ENCODE results near the gene TCF7L2.

Gene TCF7L2

DNA sequence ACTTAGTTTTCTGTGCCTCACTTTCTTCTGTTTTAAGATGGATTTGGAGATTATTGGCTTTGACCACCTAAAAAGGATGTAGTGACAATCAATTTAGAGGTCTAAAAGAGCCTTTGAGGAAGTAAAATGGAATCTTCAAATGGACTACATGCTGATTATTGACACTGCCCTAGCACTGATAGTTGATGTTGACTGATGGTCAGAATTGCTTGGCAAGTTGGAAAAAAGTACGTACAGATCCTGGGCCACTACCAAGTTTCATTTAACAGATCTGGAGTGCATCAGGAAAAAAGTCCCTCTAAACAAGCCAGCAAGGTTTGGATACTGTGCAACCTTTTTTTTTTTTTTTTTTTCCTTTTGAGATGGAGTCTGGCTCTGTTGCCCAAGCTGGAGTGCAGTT, 81.1 kb downstream of the TCF7L2 start:
- in situ Hi-C loops (cut with MboI; ENCODE audit: low pct_unique_long_range_greater_than_20kb, low sequenced_read_pairs), result no loop called here
- DNase-seq, result no peak

DNA sequence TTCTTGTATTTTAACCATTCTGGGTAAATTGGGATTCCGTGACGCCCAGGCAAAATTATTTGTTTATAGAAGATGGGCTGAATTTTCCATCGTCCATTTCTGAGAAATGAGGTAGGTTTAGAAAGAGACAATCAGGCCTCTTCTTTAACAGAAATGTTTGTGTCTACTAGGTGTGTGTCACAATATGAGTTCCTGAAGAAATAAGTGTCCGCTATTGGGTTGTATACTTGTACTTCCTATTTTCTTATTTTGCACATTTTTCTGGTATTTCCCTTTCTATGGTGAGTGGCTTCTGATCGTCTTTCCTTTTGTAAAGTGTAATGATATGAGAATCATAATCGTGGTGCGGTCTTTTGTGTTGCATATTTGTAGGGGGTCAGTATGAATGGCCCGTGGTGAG, 83.9 kb downstream of the TCF7L2 start:
- no peak for DNase-seq
- in situ Hi-C loops (cut with MboI; ENCODE audit: low pct_unique_long_range_greater_than_20kb, low sequenced_read_pairs), result no loop called here

DNA sequence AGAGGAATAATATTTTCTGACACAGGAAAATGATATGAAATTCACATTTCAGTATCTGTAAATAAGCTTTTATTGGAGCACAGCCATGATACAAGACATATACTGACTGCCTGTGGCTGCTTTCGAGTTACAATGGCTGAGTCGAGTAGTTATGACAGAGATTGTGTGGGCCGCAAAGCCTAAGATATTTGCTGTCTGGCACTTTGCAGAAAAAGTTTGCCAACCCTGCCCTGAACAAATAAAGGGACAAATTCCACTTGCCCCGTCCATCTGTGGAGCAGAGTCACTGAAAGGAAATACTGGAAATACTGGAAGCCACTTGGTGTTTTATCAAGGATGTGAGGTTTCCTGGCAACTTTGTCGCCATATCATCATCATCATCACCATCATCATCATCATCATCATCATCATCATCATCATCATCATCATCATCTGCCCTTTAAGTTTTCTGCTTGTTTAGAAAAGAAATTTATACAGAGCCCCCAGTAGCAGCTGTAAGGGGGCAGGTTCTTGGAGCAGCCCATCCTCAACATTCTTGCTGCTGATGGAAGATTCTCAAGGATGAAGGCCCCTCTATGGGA, 85.8 kb downstream of the TCF7L2 start:
- in situ Hi-C loops (cut with MboI; ENCODE audit: low pct_unique_long_range_greater_than_20kb, low sequenced_read_pairs), result no loop called here
- DNase-seq, result no peak

DNA sequence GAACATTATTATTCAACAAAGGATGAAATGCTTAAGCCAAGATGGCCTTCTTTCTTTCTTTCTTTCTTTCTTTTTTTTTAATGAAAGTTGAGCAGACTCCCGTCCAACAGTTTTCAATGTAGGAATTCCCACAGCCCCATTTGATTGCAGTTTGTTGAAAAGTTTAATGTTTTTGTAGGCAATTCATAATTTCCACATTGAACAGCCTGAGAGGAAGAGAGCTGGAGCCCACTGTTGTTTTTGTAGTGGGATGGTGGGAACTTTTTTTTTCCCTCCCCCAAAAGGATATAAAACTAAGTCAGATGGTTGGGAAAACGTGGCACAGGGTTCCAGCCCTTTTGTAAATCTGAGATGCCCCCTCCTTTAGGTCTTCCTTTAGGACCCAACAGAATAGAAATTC, 86.6 kb downstream of the TCF7L2 start:
- no peak for DNase-seq
- in situ Hi-C loops (cut with MboI; ENCODE audit: low pct_unique_long_range_greater_than_20kb, low sequenced_read_pairs), result no loop called here

DNA sequence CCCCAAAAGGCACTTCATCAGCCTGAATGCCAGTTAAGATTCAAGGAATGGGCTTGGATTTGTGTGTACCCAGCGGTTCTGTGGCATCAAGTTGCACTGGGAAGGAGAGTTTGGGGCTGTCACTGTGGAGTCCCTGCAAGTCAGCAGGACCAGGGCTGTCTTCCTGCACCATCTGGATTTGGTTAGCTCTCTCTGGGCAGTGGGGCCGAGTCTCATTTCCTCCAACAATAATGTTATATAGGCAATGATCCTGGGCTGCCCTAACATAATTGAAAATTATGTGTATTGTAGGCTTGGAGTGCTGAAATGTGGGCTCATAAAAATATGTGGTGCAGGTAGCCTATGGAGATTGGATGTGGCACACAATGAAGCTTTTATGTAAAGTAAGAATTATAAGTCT, 87.2 kb downstream of the TCF7L2 start:
- no peak for DNase-seq
- in situ Hi-C loops (cut with MboI; ENCODE audit: low pct_unique_long_range_greater_than_20kb, low sequenced_read_pairs), result no loop called here

DNA sequence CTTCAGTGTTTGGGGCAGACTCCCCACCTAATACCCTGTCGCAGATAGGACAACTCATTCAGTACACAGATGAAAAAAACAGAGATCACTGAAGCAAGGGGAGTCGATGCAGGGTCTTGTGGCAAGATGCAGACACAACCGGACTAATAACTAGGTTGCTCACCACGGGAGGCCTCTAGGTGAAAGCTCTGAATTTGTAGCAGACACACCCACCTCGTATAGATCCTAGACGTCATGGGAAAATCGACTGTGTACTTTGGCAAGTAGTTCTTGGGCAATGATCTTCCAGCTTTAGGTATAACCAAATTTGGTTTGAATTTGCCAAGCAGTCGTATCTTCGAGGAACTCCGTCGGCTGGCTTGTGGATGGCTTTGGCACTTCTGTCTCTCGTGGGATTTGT, 88.1 kb downstream of the TCF7L2 start:
- in situ Hi-C loops (cut with MboI; ENCODE audit: low pct_unique_long_range_greater_than_20kb, low sequenced_read_pairs), result no loop called here
- no peak for DNase-seq

DNA sequence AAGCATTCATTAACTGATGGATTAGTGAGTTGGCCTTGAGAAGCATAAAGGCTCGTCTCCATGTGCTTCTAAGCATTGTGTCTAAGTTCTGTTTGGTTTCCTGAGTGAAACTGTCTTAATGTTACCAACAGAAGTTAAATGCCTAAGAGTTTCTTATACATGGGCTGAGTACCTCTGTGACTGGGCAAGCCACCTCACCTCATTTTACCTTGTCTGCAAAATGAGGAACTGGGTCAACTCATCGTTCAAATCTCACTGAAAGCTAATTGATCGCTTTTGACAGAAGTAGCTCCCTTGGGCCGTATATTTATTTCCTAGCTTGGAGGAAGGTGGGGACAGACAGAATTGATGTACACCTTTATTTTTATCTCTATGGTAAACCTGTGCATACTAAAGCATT, 88.9 kb downstream of the TCF7L2 start:
- in situ Hi-C loops (cut with MboI; ENCODE audit: low pct_unique_long_range_greater_than_20kb, low sequenced_read_pairs), result no loop called here
- no peak for DNase-seq

DNA sequence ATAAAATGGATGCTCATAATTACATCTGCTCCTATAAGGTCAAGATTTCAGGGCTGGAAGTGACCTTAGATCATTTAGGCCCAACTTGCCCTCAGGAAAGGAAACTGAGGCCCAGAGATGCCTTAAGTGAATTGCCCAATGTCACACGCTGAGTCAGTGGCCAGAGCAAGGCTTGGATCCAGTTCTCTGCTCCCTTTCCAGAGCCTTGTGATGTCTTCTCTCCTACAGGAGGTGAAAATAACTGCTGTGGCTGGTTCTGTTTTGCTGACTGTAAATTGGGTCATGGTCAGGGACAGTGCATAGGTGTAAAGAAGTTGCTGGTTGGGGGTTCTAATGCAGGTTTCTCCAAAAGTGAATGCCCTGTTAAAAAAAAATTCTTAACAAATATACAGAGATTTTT, 91.3 kb downstream of the TCF7L2 start:
- in situ Hi-C loops (cut with MboI; ENCODE audit: low pct_unique_long_range_greater_than_20kb, low sequenced_read_pairs), result no loop called here
- DNase-seq, result no peak

DNA sequence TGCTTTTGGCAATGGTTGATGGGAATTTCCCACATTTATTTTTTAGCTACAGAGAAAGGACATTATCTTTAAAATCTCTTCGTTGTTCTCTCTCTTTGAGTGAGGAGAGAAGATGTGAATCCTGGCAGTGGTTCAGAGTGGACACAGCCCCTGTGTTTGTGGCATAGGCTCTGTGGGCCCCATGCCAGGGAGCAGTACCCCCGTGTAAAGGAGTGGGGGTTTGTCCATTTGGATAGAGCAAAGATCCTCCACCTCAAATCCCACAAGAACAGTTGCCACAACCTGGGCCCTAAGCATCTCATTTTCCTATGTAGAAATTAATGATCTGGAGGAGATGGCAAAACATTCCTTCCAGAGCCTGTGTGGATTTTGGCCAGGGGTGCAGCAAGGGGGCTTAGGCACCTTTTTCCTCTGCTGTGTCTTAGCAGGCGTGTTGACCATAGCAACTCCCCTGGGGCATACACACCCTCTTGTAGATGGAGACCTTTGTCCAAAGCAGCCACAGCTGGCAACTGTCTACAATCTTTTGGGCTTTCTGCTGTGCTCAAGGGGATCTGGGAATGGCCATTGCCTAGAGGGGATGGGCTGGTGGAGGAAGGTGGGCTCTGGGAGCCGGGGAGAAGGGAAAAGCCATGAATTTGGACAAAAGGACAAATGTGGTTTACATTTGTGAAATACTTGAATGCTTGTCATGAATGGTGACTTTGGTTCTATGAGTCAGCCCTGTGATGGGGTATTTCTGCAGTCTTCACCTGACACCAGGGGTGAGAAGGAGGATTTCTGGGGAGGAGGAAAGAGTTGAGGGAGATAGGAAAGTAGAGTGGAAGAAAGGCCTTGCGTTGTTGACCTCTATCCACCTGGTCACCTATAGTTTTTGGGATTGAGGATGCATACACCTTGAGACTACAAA, 92.0 kb downstream of the TCF7L2 start:
- in situ Hi-C loops (cut with MboI; ENCODE audit: low pct_unique_long_range_greater_than_20kb, low sequenced_read_pairs), result no loop called here

DNA sequence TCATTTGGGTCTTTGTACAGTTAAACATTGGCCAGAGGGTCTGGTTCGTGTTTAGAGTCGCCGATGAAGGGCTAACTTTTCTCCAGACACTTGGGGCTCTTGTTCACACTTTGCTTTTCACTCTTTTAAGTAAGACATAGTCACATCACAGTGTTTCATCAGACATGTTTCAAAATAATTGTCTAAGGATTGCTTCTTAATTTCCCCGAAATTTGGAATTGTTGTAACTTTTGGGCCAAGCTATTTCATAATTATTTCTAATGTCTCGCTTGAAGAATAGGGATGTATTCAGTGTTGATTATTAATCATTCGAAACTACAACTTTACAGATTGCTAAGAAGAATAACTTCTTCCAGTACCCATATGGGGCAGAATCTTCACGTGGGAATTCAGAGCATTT, 92.8 kb downstream of the TCF7L2 start:
- DNase-seq, result no peak
- in situ Hi-C loops (cut with MboI; ENCODE audit: low pct_unique_long_range_greater_than_20kb, low sequenced_read_pairs), result no loop called here

More for the DNA sequence above, 92.0 kb downstream of the TCF7L2 start:
- DNase-seq, result no peak

DNA sequence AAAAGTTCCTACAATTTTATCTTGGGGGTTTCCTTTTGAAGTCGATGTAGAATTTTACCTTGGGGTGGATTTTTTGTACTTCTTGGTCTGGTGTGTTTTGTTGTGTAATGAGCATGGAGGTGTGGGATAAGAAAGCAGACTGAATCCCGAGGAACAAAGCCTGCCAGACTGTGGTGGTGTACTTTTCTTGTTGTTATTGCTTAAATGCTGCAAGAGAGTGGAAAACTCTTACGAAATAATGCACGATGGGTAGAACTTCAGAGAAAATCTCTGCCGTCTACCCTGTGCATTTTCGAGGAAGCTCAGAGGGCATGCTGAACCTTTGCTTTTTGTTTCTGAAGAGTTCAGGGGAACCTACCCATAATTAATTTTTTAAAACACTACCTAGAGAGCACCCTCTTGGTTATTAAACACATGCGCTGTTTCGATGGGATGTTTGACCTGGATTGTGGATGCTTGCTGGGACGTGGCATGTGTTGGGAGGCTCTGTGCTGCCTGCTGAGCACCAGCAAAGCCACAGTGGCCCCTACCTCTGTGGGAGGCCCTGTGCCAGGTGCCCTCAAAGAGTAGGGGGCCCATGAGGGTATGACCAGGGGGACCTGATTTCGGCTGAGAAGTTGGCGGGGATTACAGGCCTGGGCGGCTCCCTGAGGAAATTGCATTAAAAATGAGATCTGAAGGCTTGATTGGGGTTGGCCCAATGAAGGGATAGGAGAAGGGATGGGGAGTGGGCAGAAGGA, 94.1 kb downstream of the TCF7L2 start:
- DNase-seq, result no peak
- in situ Hi-C loops (cut with MboI; ENCODE audit: low pct_unique_long_range_greater_than_20kb, low sequenced_read_pairs), result no loop called here

DNA sequence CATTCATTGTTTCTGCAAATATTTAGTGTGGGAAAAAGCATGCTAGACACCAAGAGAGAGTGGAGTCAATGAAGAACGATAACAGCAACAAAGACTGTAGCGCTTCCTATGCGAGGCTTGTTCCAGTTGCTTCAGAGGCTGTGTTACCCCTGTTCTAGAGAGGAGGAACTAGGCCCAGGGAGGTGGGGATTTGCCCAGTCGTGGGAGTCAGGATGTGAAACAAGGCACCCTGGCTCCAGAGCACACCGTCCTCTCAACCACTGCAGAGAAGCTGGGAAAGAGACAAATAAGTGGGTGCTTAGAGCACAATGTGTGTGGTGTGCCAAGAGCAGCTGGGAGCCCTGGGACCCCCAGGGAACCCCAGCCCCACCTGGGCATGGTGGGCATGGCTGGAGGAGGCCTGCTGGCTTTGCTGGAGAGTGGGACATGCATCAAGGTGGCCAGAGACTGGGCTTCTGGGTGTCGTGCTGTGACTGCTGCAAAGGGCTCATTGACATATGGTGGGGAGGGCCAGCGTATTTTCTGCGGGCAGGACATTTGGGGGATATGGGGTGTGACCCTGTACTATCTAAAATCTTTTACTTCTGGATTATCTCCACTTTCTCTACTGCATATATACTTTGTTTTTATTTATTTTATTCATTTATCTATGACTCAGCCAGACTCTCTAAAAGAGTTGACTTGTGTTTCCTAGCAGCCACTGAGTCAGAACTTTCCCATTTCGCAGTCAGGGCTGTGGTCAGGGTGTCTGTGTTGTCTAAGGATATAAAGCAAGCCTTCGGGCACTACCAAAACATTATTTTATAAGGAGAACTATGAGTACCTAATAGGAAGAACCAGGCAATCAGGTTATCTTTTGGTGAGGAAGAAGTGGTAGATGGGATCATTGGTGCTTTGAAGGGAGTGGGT, 95.4 kb downstream of the TCF7L2 start:
- no peak for DNase-seq
- in situ Hi-C loops (cut with MboI; ENCODE audit: low pct_unique_long_range_greater_than_20kb, low sequenced_read_pairs), result no loop called here

DNA sequence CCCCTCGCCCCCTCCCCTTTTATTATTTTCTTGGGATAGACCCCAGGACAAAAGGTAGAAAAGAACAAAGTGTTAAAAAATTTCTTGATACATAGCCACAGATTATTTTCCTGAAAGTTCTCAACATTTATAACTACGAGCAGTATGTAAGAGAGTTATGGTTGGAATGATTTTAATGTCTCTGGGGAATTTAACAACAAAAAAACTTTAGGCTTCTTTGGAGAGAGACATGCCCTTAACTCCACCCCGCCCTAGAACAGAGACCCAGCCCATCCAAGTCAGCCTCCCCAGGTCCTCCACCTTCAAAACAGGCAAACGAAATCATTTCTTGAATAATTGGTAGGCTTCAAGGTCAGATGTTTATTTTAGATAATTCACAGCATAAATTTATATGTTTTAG, 97.1 kb downstream of the TCF7L2 start:
- no peak for DNase-seq
- in situ Hi-C loops (cut with MboI; ENCODE audit: low pct_unique_long_range_greater_than_20kb, low sequenced_read_pairs), result no loop called here

DNA sequence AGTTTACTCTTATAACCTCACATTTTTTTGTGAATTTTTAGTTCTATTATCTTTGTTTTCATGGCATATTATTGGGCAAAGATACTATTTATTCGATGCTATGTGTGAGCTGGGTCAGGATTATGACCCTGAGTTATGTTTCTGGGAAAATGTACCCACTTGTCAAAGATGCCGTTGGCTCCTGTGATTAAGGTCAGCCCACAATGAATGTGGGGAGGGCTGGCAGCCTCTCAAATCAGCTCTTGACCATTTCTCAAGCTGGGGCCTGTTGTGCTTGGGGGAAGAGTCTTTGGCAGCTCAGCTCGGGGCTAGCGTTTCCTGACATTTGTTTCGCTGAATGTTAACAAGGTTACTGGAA, 97.5 kb downstream of the TCF7L2 start:
- DNase-seq, result no peak

DNA sequence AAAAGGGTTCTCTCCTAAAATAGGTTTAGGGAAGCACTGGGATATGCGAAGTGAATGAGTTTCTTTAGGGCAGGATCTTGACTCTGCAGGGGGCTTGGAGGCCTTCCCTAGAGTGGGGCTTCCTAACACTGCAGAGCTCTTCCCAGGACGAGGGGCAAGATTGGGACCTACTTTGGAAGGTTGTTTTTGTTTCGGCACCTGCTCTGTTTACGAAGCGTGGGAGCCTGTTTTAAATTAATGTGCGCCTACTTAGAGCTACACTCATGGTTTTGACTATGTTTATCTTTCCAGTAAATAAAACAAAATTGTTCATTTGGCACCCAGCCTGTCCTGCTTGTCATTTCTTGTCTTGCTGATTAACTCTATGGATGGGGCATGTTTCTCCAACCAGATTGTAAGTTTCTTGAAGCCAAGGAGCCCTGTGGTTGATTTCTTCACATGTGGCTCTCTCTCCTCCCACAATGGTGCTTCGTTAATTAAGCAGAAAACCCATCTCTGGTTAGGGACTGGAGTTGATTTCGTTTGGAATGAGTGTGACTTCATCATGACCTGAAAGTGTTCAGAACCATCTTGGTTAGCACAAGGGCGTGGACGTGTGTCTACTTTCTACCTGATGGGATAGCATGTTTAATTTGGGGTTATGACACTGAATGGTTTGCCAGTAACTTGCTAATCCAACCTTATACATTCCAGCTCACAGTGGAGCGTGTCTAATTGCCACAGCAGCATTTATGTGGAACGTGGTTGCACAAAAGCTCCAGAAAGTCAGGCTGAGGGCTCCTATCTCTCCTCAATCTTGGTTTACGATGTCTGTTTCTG, 98.1 kb downstream of the TCF7L2 start:
- DNase-seq, result no peak
- in situ Hi-C loops (cut with MboI; ENCODE audit: low pct_unique_long_range_greater_than_20kb, low sequenced_read_pairs), result no loop called here

More for the DNA sequence above, 97.5 kb downstream of the TCF7L2 start:
- in situ Hi-C loops (cut with MboI; ENCODE audit: low pct_unique_long_range_greater_than_20kb, low sequenced_read_pairs), result no loop called here

DNA sequence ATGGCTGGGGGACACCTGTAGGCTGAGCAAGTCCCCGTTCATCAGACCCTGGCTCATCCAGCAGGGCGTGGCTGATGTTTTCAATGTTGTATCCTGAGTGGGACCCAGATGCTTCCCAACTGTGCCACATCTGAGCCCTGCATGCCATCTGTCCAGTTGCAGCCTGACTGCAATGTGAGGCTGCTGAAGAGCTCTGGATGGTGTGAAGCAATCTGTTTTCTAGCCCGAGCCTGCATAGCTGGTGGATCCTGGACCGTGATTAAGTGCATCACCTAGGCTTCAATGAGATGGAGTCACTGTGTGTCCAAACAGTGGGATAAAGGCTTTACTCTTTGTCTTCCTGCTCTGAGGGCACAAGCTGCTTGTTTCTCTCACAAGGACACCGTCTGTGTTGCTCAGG, 99.8 kb downstream of the TCF7L2 start:
- in situ Hi-C loops (cut with MboI; ENCODE audit: low pct_unique_long_range_greater_than_20kb, low sequenced_read_pairs), result no loop called here
- DNase-seq, result no peak

DNA sequence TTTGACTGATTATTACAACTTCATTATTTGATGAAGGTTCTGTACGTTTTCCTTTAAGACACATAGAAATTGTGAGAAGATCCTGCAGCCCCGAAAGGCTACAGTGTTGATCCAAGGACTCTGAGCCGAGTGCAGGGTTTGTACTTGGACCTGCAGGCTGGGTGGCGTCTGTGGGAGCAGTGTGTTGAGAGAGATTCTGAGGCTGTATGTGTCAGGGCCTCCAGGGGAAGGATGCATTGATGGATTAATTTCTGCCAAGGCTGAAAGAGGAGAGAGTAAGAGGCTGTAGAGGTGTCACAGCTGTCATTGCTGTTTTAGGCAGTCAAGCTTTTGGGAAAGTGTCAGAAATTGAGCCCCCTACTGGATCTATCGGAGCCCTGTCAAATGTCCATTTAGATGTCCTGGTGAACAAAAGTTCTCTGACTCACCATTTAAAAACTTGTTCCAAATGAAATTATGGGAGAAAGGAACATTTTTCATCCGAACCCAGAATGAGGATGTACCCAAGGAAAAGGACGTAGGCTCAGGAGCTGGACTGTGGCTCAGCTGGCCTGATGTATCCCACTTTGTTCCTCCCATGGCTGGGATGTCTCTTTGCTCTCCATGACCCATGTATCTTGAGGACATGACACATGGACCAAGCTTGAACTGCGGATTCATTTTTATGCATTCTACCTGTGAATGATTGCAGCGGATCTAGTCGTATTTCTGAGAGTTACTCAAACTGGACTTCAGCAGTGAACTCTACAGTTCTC, 102.2 kb downstream of the TCF7L2 start:
- peak; percentile 12 for DNase-seq
- in situ Hi-C loops (cut with MboI; ENCODE audit: low pct_unique_long_range_greater_than_20kb, low sequenced_read_pairs), result no loop called here

DNA sequence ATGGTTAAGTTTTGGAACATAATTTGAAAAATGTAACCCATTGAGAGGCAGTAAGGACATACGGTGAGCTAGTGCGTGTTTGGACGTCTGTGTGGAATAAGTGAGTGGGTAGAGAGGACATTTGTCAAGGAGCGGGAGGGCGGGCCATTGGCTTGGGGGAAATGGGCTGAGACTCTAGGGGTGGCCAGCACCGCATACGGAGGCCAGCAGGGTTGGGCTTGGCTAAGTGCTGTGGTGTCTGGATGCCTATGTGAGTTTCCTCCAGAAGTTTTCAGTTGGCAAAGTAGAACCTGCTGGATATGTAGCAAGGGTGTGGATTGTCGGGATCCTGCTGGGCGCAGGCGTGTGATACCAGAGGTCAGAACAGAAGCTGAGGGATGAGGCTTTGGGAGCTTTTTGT, 103.0 kb downstream of the TCF7L2 start:
- DNase-seq, result no peak

More for the DNA sequence above, 103.0 kb downstream of the TCF7L2 start:
- in situ Hi-C loops (cut with MboI; ENCODE audit: low pct_unique_long_range_greater_than_20kb, low sequenced_read_pairs), result no loop called here

Measured in KBM-7 (cell line).